ENCODE results near the gene NTF4. TPM values are rescaled to one million over a fixed set of nuclear protein-coding genes. Genes with fewer than 3 reads are reported as not detected.

The NTF4 gene
- total and polyA plus RNA-seq, 7 donors: 1.8 to 7.4 (median 5.6) TPM

DNA sequence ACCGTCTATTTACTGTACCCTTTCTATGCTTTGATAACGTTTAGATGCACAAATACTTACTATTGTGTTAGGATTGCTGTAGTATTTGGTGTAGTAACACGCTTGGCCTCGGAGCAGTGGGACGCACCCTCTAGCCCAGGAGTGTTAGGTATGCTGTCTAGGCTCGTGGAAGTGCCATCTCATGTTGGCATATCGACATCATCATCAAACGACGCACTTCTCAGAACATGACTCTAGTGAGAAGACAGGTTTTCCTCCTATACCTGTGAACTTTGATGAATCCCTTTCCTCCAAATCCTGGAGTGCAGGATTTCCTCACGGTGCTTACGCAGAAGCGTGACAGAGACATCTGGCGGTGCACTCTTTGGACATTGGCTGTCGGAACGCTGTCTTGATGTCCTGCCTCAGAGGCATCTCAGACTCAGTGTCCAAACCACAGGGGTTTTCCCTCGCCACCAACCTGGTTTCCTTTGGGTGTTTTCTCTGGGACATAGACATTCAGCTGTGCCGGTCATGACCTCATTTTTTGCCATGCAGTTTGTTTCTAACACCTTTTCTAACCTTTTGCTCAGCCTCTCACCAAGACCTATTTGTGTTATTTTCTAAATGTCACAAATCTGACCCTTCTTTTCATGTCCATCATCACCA, 26.9 kb upstream of the NTF4 start:
- Histone ChIP-seq H3K9me3 (no peaks in the 10 kb centered on the region), H3K4me1 (peaks cover 40% of the 10 kb centered on the region), H3K27ac (no peak overlapping the region), H3K36me3 (ENCODE audit: insufficient read depth in 1 of 2, low read depth in 1 of 2) (peaks cover 7 to 89% of the 10 kb centered on the region in 2 donors), H3K27me3 (ENCODE audit: insufficient read depth in 3 of 3, low read length in 2 of 3) (no peaks in the 10 kb centered on the region), H3K4me3 (no peak overlapping the region)
- DNase-seq (no peak), ATAC-seq (no peak)
- WGBS, 3 donors: 87 to 88% (median 87%) methylated on average over 17 of the region's 17 CpGs
- intact Hi-C loops (cut with DNase I): no loop called here
- TF ChIP-seq, protein P1, sequence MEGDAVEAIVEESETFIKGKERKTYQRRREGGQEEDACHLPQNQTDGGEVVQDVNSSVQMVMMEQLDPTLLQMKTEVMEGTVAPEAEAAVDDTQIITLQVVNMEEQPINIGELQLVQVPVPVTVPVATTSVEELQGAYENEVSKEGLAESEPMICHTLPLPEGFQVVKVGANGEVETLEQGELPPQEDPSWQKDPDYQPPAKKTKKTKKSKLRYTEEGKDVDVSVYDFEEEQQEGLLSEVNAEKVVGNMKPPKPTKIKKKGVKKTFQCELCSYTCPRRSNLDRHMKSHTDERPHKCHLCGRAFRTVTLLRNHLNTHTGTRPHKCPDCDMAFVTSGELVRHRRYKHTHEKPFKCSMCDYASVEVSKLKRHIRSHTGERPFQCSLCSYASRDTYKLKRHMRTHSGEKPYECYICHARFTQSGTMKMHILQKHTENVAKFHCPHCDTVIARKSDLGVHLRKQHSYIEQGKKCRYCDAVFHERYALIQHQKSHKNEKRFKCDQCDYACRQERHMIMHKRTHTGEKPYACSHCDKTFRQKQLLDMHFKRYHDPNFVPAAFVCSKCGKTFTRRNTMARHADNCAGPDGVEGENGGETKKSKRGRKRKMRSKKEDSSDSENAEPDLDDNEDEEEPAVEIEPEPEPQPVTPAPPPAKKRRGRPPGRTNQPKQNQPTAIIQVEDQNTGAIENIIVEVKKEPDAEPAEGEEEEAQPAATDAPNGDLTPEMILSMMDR (IDR thresholded peaks at IDR 0.05): no peak

DNA sequence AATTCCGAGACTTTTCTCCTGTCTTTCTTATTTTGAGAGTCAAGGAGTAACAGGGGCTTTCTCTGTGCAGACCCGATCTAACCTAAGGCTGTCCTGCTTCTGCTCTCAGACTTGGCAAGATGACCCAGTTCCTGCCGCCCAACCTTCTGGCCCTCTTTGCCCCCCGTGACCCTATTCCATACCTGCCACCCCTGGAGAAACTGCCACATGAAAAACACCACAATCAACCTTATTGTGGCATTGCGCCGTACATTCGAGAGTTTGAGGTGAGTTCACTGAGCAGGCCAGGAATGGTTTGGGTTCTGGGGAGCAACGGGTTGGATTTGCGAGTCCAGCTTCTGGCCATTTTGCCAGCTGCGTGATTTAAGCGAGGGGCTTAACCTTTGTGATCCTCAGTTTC, 21.7 kb upstream of the NTF4 start:
- H3K36me3 ChIP-seq (ENCODE audit: insufficient read depth in 1 of 2, low read depth in 1 of 2): peaks cover 2 to 45% of the 10 kb centered on the region in 2 donors
- peak overlapping the region; percentile 97 for H3K27ac ChIP-seq
- TF ChIP-seq, protein P1 (IDR thresholded peaks at IDR 0.05): no peak
- DNase-seq (no peak), ATAC-seq (no peak)
- peak overlapping the region; percentile 100 for H3K4me3 ChIP-seq
- no peaks in the 10 kb centered on the region for H3K9me3 ChIP-seq
- WGBS, 3 donors: 44 to 48% (median 46%) methylated on average over 11 of the region's 11 CpGs
- no peaks in the 10 kb centered on the region for H3K27me3 ChIP-seq (ENCODE audit: insufficient read depth in 3 of 3, low read length in 2 of 3)
- intact Hi-C loops (cut with DNase I): no loop called here
- peaks cover 18% of the 10 kb centered on the region for H3K4me1 ChIP-seq

- TF ChIP-seq, protein P1 (IDR thresholded peaks at IDR 0.05): no peak
- intact Hi-C loops (cut with DNase I): no loop called here
- DNase-seq: no peak
- no peaks in the 10 kb centered on the region for H3K9me3 ChIP-seq
- WGBS, 3 donors: 0 to 1% (median 1%) methylated on average over 14 of the region's 14 CpGs
- H3K4me3 ChIP-seq: peak overlapping the region; percentile 100
- no peak for ATAC-seq
- peaks cover 2 to 41% of the 10 kb centered on the region in 2 donors for H3K36me3 ChIP-seq (ENCODE audit: insufficient read depth in 1 of 2, low read depth in 1 of 2)
- peak overlapping the region; percentile 97 for H3K27ac ChIP-seq
- H3K4me1 ChIP-seq: peaks cover 18% of the 10 kb centered on the region
- no peaks in the 10 kb centered on the region for H3K27me3 ChIP-seq (ENCODE audit: insufficient read depth in 3 of 3, low read length in 2 of 3)
Observed at GRCh38 chr19:49085868-49086232, 21.2 kb upstream of the NTF4 start.

DNA sequence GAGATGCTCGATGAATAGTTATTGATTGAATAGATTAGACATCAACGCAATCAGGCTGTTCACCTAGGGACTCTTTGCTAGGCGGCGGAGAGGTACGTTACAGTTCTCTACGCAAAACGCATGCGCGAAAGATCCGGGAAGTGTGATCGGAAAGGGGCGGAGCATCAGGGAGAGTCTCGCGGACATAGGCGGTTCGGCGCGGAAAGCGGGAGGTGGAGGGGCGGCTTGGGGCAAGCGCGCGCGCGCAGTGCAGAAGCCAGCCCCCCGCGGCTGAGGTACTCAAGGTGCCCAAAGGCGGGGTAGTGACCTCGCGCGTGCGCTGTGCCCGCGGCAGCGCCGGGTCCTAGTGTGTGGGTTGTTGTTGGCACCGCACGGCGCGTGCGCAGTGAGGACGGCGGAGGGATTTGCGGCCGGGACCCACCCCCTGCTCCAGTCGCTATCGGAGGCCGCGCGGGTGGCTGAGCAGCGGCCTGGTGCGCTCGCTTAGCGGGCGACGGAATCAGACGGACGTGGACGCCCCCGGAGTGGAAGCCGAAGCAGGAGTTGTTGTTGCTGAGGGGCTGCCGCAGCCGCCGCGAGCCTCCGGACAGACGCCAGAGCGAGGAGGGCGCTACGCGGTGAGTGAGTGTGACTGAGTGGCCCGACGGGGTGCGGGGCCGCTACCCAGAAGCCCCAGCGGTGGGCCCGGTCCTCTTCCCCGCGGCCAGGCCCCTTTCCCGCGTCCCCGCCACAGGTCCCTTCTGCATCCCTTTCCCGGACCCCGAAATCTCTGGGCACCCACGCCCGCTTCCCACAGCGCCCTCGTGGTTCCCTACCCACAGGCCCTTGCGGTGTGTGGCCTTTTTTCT, 20.6 kb upstream of the NTF4 start, which contains the start of gene SNRNP70:
SNRNP70 (plus strand) TSS at position 432 of the 848 bp plus-strand sequence. CDS start 964 bp downstream, outside the sequence.
- intact Hi-C loops (cut with DNase I): no loop called here
- Histone ChIP-seq H3K27me3 (ENCODE audit: insufficient read depth in 3 of 3, low read length in 2 of 3) (no peaks in the 10 kb centered on the region), H3K4me3 (peak within 1 kb of the TSS; percentile 100), H3K36me3 (ENCODE audit: insufficient read depth in 1 of 2, low read depth in 1 of 2) (peaks cover 2 to 35% of the 10 kb centered on the region in 2 donors), H3K27ac (peak within 1 kb of the TSS; percentile 97), H3K9me3 (no peaks in the 10 kb centered on the region), H3K4me1 (peaks cover 18% of the 10 kb centered on the region)
- 0% methylated on average over 72 to 89 of the region's 89 CpGs for WGBS, 3 donors
- DNase-seq (peak; percentile 100), ATAC-seq (peak; percentile 97 to 99 (median 98))
- TF ChIP-seq, protein P1 (IDR thresholded peaks at IDR 0.05): no peak

Measured in psoas muscle (tissue), 8 donors.